Measurements from ENCODE around the gene CPXM2.

The CPXM2 gene

GRCh38 chr10:123726381-123726780 lies 165.2 kb downstream of the CPXM2 start:
- no peak for DNase-seq

- no peak for DNase-seq
Observed at GRCh38 chr10:123724747-123725146, 166.9 kb downstream of the CPXM2 start.

- no peak for DNase-seq
Observed at GRCh38 chr10:123722351-123722750, 169.3 kb downstream of the CPXM2 start.

GRCh38 chr10:123721441-123722049 lies 170.1 kb downstream of the CPXM2 start:
- no peak for DNase-seq

GRCh38 chr10:123720536-123720935 lies 171.1 kb downstream of the CPXM2 start:
- no peak for DNase-seq

GRCh38 chr10:123718544-123719060 lies 173.0 kb downstream of the CPXM2 start:
- DNase-seq, result no peak

GRCh38 chr10:123717336-123717735 lies 174.3 kb downstream of the CPXM2 start:
- DNase-seq, result no peak

- no peak for DNase-seq
Observed at GRCh38 chr10:123715546-123715945, 176.1 kb downstream of the CPXM2 start.

GRCh38 chr10:123706236-123706635 lies 185.4 kb downstream of the CPXM2 start:
- DNase-seq, result no peak

- DNase-seq, result no peak
Observed at GRCh38 chr10:123704812-123705211, 186.8 kb downstream of the CPXM2 start.

GRCh38 chr10:123704076-123704475 lies 187.5 kb downstream of the CPXM2 start:
- DNase-seq, result no peak

GRCh38 chr10:123703195-123703790 lies 188.3 kb downstream of the CPXM2 start:
- no peak for DNase-seq

Data from NCI-H446 treated with DMSO at 0.1 percent for 48 hours (cell line).